Epithelial cell of prostate (primary cell): ENCODE data around the gene KRTAP9-8.
"Not testable (repeated sequence)": the region's sequence is repeated elsewhere in the genome, so short reads cannot be mapped to it uniquely, and the experiment has no call there.

Experiments used
- DNase-seq: peaks from one replicate; pipeline ENCODE4 v3.0.0-alpha.2; 2011; ENCODE audit warnings: low read depth, low spot score
- H3K27ac ChIP-seq: fragments of 450-650 bp; 2 replicates; pipeline ENCODE4 v1.5.1; 2017; ENCODE audit warnings: mild to moderate bottlenecking

Gene KRTAP9-8

DNA sequence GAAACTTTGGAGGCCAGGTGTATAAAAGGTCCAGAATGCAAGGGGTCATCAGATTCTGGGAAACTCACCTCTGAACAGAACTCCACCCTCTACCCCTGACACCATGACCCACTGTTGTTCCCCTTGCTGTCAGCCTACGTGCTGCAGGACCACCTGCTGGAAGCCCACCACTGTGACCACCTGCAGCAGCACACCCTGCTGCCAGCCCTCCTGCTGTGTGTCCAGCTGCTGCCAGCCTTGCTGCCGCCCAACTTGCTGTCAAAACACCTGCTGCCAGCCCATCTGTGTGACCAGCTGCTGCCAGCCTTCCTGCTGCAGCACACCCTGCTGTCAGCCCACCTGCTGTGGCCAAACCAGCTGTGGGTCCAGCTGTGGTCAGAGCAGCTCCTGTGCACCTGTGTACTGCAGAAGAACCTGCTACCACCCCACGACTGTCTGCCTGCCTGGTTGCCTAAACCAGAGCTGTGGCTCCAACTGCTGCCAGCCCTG lies at the start of gene KRTAP9-8:
TSS of gene KRTAP9-8 (plus strand) at position 51 of the 489 bp plus-strand sequence. CDS start at position 104, 53 bp downstream.
- not testable (repeated sequence) for H3K27ac ChIP-seq

GRCh38 chr17:41189837-41190318 lies 47.9 kb upstream of the KRTAP9-8 start, which contains the start of gene KRTAP9-1:
Gene KRTAP9-1, plus strand, starts transcription at chr17:41189887. Its CDS starts 0 bp downstream, at chr17:41189887.
- not testable (repeated sequence) for DNase-seq, H3K27ac ChIP-seq

More for the DNA sequence above, at the start of gene KRTAP9-8:
- not testable (repeated sequence) for DNase-seq

DNA sequence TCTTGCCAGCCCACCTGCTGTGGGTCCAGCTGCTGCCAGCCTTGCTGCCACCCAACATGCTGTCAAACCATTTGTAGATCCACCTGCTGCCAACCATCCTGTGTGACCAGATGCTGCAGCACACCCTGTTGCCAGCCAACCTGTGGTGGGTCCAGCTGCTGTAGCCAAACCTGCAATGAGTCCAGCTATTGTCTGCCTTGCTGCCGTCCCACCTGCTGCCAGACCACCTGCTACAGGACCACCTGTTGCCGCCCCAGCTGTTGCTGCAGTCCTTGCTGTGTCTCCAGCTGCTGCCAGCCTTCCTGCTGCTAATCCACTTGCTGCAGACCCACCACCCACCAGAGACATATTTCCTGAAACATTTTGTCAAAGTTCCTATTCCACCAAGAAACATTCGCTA lies 47.5 kb upstream of the KRTAP9-8 start:
- no peak for DNase-seq
- H3K27ac ChIP-seq: no peak overlapping the region

GRCh38 chr17:41196068-41196467 lies 41.7 kb upstream of the KRTAP9-8 start:
- no peak for DNase-seq
- H3K27ac ChIP-seq: no peak overlapping the region

GRCh38 chr17:41199421-41200078 lies 38.2 kb upstream of the KRTAP9-8 start:
- no peak for DNase-seq

GRCh38 chr17:41211845-41212466 lies 25.8 kb upstream of the KRTAP9-8 start:
- peak; percentile 53 for DNase-seq
- no peak overlapping the region for H3K27ac ChIP-seq

More at GRCh38 chr17:41199421-41200078, 38.2 kb upstream of the KRTAP9-8 start:
- no peak overlapping the region for H3K27ac ChIP-seq

DNA sequence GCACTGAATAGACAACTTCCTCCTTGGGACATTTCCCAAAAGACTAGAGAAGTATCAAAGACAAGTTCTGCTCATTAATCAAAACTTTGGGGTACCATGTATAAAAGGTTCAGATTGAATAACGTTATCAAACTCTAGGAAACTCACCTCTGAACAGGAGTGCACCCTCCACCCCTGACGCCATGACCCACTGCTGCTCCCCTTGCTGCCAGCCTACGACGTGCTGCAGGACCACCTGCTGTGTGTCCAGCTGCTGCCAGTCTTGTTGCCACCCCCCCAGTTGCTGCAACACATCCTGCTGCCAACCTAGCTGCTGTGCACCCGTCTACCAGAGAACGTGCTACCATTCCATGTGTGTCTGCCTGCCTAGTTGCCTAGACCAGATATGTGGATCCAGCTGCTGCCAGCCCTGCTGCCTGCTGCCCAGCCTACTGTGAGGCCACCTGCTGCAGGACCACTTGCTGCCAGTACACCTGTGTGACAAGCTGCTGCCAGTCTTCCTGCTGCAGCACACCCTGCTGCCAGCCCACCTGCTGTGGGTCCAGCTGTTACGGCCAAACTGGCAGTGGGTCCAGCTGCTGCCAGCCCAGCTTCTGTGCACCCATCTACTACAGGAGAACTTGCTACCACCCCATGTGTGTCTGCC lies 25.2 kb upstream of the KRTAP9-8 start:
- no peak for DNase-seq
- H3K27ac ChIP-seq: no peak overlapping the region

- no peak for DNase-seq
These were observed 22.1 kb upstream of the KRTAP9-8 start for GRCh38 chr17:41215681-41216080.

DNA sequence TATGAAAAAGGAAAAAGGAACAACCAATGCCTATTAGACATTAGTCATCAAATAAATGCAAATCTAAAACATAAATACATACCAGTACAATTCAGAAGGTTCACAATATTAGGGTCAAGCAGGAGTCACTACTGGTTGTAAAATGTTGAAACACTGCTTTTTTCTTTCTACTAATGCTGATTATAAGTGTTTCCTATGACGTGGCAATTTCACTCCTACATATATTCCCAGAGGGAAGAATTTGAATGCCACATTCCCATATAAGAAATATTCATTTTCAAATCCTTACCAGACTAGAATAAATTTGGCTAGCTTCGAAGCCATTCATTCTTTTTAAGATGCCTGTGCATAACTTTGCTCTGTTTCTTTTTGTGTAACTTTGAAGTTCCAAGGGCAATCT lies 14.0 kb upstream of the KRTAP9-8 start:
- H3K27ac ChIP-seq: no peak overlapping the region
- DNase-seq: no peak

More at GRCh38 chr17:41215681-41216080, 22.1 kb upstream of the KRTAP9-8 start:
- H3K27ac ChIP-seq: no peak overlapping the region

DNA sequence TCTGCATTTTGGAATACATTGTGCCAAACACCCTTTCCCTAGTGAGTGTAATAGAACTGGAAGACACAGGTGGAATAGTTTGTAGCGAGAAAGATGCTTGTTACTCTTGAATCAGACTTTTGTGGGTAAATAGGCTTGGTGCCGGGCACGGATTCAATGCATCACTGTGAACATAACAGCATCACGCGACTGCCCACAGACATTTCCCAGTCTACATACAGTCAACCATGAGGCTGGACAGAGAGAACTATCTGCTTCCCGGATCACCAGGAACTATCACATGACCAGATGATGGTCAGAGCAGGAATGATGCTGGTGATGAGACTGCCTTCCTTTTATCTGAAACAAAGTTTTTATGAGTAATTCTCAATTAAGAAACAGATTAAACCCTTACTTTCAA lies 11.7 kb upstream of the KRTAP9-8 start:
- no peak for DNase-seq
- H3K27ac ChIP-seq: no peak overlapping the region

GRCh38 chr17:41226598-41227095 lies 11.2 kb upstream of the KRTAP9-8 start, which contains the start of gene KRTAP9-2:
Gene KRTAP9-2, plus strand, starts transcription at chr17:41226648. Its CDS starts 7 bp downstream, at chr17:41226655.
- DNase-seq, H3K27ac ChIP-seq: not testable (repeated sequence)

DNA sequence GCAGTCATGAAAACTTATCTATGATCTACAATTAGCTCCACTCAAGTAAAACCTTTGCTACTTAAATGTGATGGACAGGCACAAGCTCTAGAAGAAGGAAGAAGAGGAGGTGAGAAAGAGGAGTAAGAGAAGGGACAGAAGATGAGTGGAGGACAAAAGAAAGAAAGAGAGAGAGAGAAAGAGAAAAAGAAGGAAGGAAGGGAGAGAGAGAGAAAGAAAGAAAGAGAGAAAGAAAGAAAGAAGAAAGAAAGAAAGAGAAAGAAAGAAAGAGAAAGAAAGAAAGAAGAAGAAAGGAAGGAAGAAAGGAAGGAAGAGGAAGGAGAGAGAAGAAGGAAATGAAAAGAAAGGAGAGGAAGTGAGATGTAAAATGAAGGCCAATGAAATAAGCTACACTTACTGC lies 7.7 kb upstream of the KRTAP9-8 start:
- no peak for DNase-seq
- no peak overlapping the region for H3K27ac ChIP-seq

DNA sequence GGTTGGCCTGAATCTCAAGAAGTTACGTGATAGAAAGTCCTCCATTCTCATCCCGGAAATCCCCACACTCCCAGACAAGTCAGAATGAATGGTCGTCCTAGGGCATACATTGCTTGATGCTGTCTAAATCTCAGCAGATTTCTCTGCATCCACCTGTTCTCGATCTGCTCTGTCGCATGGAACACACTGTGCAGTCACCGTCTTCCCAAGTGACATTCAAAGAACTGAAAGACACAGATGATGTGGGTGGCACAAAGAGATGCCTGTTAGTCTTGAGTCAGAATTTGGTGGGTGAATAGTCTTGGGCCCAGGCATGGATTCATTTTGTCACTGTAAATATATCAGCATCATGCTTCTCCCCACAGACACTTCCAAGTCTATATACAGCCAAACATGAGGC lies 6.1 kb upstream of the KRTAP9-8 start:
- DNase-seq: no peak

DNA sequence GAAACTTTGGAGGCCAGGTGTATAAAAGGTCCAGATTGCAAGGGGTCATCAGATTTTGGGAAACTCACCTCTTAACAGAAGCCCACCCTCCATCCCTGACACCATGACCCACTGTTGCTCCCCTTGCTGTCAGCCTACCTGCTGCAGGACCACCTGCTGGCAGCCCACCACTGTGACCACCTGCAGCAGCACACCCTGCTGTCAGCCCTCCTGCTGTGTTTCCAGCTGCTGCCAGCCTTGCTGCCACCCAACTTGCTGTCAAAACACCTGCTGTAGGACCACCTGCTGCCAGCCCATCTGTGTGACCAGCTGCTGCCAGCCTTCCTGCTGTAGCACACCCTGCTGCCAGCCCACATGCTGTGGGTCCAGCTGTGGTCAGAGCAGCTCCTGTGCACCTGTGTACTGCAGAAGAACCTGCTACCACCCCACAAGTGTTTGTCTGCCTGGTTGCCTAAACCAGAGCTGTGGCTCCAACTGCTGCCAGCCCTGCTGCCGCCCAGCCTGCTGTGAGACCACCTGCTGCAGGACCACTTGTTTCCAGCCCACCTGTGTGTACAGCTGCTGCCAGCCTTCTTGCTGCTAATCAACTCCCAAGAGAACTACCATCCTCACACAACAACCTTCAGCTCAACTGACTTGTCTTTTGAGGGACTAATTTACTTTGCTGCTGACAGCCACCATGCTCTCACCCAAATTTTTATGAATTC lies 5.2 kb upstream of the KRTAP9-8 start, which contains the start of gene KRTAP9-3:
TSS of gene KRTAP9-3 (plus strand) at position 51 of the 707 bp plus-strand sequence. CDS start at position 104, 53 bp downstream.
- not testable (repeated sequence) for DNase-seq, H3K27ac ChIP-seq

More for the DNA sequence above, 6.1 kb upstream of the KRTAP9-8 start:
- H3K27ac ChIP-seq: no peak overlapping the region

DNA sequence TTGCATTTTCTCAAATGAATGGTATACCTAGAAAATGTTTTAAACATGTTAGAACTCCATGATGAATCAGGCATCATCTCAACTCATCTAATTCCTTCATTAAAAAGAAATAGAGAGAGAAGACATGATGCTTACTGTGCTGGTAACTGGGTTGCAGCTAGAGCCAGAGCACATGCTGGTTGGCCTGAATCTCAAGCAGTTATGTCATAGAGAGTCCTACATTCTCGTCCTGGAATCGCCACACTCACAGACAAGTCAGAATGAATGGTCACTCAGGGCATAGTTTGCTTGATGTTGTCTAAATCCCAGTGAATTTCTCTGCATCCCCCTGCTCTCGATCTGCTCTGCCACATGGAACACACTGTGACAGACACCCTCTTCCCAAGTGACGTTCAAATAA lies 683 bp upstream of the KRTAP9-8 start:
- DNase-seq: not testable (repeated sequence)

GRCh38 chr17:41246995-41247787 lies 9.4 kb downstream of the KRTAP9-8 start:
- not testable (repeated sequence) for H3K27ac ChIP-seq, DNase-seq

More for the DNA sequence above, 683 bp upstream of the KRTAP9-8 start:
- not testable (repeated sequence) for H3K27ac ChIP-seq

GRCh38 chr17:41249637-41250240 lies 11.9 kb downstream of the KRTAP9-8 start, which contains the start of gene KRTAP9-4:
Gene KRTAP9-4, plus strand, starts transcription at chr17:41249687. Its CDS starts 34 bp downstream, at chr17:41249721.
- DNase-seq, H3K27ac ChIP-seq: not testable (repeated sequence)

DNA sequence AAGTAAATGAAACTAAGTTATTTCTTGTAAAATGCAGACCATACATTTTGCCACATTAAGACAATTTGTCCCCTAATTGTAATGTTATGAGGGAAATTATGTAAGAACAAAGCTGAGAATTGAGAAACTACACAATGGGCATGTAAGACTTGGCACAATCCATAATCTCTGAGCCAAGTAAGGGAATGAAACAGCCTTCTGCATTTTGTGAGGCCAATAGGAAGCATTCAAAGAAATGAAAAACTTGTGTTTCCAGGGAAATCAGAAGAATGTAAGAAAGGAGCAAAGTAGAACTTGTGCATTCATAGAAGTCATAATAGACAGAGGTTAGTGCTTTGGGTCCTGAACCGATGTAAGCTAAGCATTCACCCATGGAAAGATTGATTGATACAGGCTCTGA lies 13.5 kb downstream of the KRTAP9-8 start:
- DNase-seq: no peak
- H3K27ac ChIP-seq: no peak overlapping the region
